GM21619 (cell line): Measurements from ENCODE around the gene GPC1.

ENCODE experiments used
- ATAC-seq: cut with Tn5 transposase; IDR thresholded peaks from one replicate; pipeline ENCODE4 v1.9.1; 2021; ENCODE audit not compliant: unreplicated experiment

Gene GPC1

GRCh38 chr2:240440704-240441320, 5.3 kb downstream of the GPC1 start:
- no peak for ATAC-seq

DNA sequence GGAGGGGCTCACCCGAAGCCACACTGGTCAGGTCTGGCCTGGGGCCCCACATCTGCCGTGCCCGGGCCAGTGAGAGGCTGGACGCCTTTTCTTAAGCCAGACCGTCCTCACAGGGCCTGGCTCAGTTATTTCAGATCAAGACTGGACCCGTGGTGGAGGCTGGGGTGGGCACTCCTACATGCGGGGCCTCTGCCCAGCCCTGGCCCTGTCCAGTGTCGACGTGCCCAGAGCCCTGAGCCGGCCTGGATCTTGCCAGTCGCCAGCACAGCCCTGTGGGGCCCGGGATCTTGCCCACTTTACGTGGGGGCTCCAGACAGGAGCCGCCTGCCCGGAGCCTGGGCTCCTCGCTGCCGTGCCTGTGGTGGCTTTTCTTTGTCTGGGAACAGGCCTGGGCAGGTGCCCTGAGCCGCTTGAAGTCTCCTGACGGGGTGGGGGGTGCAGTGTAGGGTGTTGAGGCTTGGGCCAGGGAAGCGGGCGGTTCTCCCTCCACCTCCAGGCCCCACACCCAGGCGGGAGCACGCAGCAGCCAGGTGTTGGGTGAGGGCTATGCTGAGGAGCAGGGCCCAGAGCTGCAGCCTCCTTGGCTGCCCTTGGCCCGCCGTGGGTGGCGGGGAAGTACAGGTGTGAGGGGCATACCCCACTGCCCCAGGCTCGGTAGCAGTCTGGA, 6.0 kb downstream of the GPC1 start:
- no peak for ATAC-seq

GRCh38 chr2:240441993-240442411, 6.5 kb downstream of the GPC1 start:
- ATAC-seq: no peak

DNA sequence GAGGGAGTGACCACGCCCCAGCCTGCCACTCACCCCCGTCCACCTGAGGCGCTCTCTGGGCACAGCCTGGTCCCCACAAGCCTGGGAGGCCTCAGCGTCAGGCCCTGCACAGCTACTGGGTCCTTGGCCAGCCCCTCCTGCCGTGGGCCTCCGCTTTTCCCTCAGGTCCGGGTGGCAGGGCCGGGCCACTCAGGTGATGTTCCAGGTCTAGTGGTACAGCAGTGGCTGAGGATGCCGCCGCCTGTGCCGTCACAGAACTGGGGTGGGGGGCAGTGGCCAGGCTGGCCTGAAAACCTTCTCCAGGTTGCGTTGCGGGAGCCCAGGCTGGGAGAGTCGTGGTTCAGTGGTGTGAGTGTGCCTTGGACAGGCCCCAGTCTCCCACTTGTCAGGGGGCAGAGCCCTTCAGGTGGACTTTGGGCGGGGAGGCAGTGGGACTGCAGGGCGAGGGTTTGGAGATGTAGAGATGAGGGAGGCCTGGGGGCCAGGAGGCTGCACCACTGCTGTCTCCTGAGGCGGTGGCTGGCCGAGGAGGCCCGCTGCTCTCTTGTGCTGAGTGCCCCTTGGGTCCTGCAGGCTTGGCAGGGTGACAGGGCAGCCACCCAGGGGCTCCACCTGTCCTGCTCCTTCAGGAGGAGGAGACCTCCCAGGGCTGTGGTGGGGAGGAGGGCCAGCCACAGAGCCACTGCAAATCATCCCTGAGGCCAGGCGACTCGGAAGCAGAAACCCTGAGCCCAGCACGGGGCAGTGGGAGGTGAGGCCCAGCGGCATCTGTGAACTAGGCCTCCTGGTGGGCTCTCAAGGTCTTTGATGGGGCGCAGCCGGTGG, 7.6 kb downstream of the GPC1 start:
- ATAC-seq: no peak

DNA sequence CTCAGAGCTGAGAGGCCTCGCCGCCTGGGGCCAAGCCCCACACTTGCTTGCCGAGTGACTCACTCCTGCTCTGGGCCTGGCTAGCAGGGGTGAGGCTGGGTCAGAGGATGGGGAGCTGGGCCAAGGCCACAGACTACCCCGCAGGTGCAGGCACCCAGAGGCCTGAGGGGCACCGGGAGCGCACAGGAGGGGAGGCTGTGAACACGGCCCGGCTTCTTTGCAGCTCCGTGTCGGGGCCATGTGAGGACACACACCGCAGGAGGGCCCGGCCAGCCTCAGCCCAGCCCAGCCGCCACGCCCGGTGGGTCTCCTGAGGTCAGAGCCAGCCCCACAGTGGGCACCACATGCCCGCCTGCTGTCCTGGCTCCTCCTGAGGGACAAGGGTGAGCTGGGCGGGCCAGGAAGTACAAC, 8.4 kb downstream of the GPC1 start:
- ATAC-seq: no peak

DNA sequence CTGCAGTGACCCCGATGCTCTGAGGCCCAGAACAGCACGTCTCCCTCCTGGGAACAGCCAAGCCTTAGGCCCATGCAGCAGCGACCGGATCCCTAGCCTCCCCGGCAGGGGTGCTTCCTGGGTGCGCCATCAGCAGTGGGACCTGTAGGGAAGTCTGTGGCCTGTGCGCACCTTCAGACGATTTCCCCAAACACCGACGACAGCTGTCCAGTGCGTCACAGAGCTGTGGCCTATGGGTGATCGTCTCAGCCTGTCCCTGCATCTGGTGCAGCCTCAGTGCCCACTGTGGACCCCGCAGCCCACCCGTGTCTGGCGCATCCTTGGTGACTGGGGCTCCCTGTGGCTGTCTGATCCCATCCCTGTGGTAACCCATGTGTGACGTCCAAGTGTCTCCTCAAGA, 9.0 kb downstream of the GPC1 start:
- no peak for ATAC-seq

GRCh38 chr2:240445961-240446663, 10.6 kb downstream of the GPC1 start:
- no peak for ATAC-seq

DNA sequence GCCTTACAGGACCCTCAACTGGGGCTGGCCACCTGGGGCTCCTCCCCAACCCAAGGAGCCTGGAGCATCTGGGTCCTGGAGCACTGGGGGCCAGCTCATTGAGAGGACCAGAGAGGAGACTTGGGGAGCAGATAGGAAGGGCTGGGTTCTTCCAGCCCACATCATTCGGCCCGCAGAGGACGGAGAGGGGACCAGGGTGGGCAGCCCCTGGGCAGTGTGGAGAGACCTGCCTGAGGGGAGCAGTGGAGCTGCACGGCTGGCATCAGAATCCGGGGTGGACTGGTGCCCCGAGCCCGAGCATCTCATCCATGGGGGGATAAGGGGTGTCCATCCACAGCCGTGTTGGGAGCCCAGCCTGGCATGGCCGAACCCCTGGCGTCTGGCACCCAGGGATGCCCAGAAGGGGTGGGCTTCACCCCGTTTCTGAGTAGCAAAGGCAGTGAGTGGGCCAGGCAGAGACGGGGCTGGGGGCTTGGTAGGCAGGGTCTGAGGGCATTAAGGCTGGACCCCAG, 11.3 kb downstream of the GPC1 start:
- ATAC-seq: no peak

DNA sequence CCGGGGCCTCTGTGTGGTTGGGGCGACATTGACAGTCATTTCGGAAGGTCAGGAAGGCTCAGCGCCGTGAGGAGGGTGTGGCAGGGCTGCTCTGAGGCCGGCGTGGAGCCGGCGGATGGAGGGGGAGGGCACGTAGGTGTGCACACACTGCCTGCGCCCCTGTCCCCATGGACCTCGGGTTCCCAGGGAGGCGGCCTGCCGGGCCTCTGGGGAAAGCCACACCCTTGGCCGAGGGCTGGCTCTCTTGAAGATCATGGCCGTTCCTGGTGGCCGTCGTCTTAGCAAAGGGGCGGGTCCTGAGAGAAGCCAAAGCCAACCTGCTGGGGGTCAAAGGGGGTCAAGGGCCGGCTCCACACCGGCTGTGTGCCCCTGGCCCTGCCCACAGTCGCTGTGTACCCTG, 11.9 kb downstream of the GPC1 start:
- ATAC-seq: no peak

DNA sequence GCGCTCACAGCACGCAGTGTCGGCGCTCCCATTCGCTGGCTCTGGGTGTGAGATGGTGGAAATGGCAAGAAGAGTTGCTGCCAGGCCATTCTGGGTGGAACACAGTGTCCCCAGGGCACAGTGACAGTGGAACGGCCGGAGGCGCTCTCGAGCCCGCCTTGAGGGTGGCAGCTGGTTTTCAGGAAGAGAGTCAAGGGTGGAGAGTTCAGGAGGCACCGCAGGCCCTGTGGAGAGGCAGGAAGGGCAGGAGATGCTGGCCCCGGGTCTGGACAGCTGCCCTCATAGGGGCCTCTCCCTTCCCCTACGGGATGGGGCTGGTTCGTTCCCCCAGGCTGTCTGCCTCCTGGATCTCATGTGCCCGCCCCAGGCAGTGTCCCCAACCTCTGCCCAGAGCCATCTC, 12.5 kb downstream of the GPC1 start:
- ATAC-seq: no peak

GRCh38 chr2:240448387-240449274, 13.2 kb downstream of the GPC1 start:
- no peak for ATAC-seq

- ATAC-seq: no peak
These were observed 14.5 kb downstream of the GPC1 start for GRCh38 chr2:240449764-240450531.

GRCh38 chr2:240450532-240451107, 15.2 kb downstream of the GPC1 start:
- no peak for ATAC-seq

- ATAC-seq: no peak
These were observed 15.7 kb downstream of the GPC1 start for GRCh38 chr2:240451108-240451611.

GRCh38 chr2:240451791-240452461, 16.5 kb downstream of the GPC1 start:
- ATAC-seq: no peak

- no peak for ATAC-seq
These were observed 17.2 kb downstream of the GPC1 start for GRCh38 chr2:240452462-240453256.

DNA sequence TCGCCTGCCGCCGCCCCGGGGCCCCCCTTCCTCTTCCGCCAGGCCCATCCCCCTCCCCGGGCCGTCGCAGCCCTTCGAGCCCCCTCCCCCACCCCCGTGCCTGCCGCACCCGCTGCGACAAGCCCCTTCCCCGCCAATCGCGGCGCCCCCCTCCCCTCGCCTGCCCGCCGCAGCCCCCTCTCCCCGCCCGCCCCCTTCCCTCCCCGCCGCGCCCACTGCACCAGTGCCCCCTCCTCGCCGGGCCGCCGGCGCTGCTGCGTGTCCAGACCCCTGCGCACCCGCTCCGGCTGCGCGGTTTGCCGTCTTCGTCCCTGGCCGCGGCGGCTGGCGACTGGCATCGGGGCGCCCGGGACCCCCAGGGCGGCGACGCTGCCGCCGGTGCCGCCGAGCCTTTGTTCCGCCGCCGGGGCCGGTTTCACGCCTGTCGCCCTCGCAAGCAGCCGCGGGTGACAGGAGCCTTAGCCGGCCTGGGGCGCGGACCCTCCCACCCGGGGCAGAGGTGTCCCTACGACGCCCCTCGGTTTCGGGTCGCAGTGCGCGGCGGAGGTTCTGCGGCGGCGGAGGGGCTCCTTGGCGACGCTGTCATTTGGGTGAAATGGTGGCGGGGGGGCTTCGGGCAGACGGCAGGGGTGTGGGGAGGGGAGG, 18.1 kb downstream of the GPC1 start:
- no peak for ATAC-seq
